ENCODE measurements around the gene POR. TPM values are rescaled to one million over a fixed set of nuclear protein-coding genes. Genes with fewer than 3 reads are reported as not detected.

Gene POR
- total RNA-seq, 1 donor from 2014 or later = 88.6 TPM

DNA sequence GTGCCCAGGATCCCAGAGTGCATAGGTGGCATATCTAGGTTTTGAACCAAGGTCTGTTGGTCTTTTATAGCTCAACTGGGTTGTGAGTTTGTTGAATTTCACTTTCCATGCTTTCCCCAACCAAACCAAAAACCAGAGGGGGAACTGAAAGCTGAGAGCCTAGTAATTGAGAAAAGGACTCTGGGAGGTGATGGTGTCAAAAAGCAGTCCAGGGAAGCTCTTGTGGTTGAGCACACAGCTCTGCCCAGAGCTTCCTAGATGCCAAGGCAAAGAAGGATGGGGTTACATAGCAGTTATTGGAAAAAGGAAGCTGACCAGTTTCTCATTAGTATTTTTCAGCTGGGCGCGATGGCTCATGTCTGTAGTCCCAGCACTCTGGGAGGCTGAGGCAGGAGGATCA, 9.9 kb downstream of the POR start:
- DNase-seq (ENCODE audit: low spot score in 2 of 2, unreplicated experiment in 2 of 2) = no peak
- no peak overlapping the region for H3K4me3 Mint-ChIP-seq
- H3K36me3 Mint-ChIP-seq = peaks cover 6% of the 10 kb centered on the region
- TF ChIP-seq, protein P1, sequence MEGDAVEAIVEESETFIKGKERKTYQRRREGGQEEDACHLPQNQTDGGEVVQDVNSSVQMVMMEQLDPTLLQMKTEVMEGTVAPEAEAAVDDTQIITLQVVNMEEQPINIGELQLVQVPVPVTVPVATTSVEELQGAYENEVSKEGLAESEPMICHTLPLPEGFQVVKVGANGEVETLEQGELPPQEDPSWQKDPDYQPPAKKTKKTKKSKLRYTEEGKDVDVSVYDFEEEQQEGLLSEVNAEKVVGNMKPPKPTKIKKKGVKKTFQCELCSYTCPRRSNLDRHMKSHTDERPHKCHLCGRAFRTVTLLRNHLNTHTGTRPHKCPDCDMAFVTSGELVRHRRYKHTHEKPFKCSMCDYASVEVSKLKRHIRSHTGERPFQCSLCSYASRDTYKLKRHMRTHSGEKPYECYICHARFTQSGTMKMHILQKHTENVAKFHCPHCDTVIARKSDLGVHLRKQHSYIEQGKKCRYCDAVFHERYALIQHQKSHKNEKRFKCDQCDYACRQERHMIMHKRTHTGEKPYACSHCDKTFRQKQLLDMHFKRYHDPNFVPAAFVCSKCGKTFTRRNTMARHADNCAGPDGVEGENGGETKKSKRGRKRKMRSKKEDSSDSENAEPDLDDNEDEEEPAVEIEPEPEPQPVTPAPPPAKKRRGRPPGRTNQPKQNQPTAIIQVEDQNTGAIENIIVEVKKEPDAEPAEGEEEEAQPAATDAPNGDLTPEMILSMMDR (IDR thresholded peaks at IDR 0.05; ENCODE audit: unreplicated experiment) = no peak
- peaks cover 9% of the 10 kb centered on the region for H3K4me1 Mint-ChIP-seq
- no peak overlapping the region for H3K27ac Mint-ChIP-seq
- no peaks in the 10 kb centered on the region for H3K9me3 Mint-ChIP-seq
- H3K27me3 Mint-ChIP-seq (ENCODE audit: low read depth) = no peaks in the 10 kb centered on the region

DNA sequence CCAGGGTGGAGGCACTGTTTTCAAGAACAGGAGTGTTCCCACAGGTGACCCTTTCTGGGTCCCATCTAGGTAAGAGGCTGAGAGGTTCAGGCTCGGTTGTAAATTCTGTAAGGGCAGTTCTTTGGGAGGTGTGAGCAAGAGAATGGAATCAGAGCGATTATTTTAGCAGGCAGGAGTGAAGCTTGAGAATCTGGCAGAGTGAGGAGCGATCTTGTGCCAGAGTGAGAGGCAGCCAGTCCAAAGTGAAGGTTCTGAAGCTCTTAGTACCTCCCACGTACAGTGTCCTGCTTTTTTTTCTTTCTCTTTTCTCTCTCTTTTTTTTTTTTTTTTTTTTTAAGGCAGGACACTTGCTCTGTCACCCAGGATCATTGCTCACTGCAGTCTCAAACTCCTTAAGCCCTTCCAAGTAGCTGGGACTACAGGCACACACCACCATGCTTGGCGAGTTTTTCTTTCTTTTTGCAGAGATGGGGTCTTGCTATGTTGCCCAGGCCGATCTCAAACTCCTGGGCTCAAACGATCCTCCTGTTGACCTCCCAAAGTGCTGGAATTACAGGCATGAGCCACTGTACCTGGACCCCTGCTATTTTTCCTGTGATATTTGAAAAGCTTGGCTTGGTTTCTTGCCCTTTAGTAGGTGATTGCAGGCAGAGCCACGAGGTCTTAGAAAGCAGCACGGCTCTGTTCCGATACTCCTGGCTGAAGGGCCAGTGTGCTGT, 10.9 kb downstream of the POR start:
- Mint-ChIP-seq H3K36me3 (peaks cover 6% of the 10 kb centered on the region), H3K27me3 (ENCODE audit: low read depth) (no peaks in the 10 kb centered on the region), H3K4me3 (no peak overlapping the region), H3K9me3 (no peaks in the 10 kb centered on the region), H3K4me1 (peaks cover 8% of the 10 kb centered on the region), H3K27ac (peak overlapping the region; percentile 59)
- TF ChIP-seq, protein P1 (IDR thresholded peaks at IDR 0.05; ENCODE audit: unreplicated experiment) = no peak
- no peak for DNase-seq (ENCODE audit: low spot score in 2 of 2, unreplicated experiment in 2 of 2)

DNA sequence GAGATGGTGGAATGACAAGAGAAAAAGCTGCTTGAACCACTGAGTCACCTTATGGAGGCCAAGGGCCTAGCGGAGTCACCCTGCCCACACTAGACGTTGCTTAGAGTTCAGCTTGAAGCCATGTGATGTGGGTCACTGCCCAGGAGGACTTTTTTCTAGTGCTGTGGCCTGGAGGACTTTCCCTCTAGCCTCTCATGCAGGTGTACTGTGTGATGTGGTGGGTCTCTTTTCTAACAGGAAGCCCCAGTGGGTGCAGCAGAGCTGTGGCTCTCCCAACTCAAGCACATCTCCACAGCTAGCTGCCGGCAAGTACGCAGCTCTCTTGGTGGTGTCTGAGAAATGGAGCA, 13.6 kb downstream of the POR start:
- no peak overlapping the region for H3K4me3 Mint-ChIP-seq
- peaks cover 4% of the 10 kb centered on the region for H3K4me1 Mint-ChIP-seq
- no peak for DNase-seq (ENCODE audit: low spot score in 2 of 2, unreplicated experiment in 2 of 2)
- H3K36me3 Mint-ChIP-seq = peaks cover 8% of the 10 kb centered on the region
- TF ChIP-seq, protein P1 (IDR thresholded peaks at IDR 0.05; ENCODE audit: unreplicated experiment) = no peak
- H3K27ac Mint-ChIP-seq = no peak overlapping the region
- H3K9me3 Mint-ChIP-seq = peaks cover 3% of the 10 kb centered on the region
- no peaks in the 10 kb centered on the region for H3K27me3 Mint-ChIP-seq (ENCODE audit: low read depth)

DNA sequence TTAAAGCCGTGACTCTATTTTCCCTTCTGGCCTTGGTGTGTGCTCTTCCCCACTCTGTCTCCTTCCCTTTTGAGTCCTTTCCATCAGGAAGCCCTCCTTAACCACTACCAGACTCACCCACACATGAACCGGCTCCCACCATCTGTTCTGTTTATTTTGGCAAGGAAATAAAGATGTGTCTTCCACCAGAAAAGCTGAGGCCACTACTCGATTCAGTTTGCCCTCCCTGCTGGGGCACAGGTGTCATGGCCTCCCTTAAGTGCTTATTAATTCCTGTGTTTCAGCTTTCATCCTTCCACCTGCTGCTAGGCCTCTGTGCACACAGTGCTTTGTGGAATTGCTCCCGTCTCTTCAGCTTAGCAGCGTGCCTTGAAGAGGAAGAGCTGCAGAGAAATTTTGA, 16.7 kb downstream of the POR start:
- peaks cover 15% of the 10 kb centered on the region for H3K36me3 Mint-ChIP-seq
- H3K27me3 Mint-ChIP-seq (ENCODE audit: low read depth) = no peaks in the 10 kb centered on the region
- TF ChIP-seq, protein P1 (IDR thresholded peaks at IDR 0.05; ENCODE audit: unreplicated experiment) = no peak
- peaks cover 10% of the 10 kb centered on the region for H3K4me1 Mint-ChIP-seq
- H3K4me3 Mint-ChIP-seq = no peak overlapping the region
- no peak for DNase-seq (ENCODE audit: low spot score in 2 of 2, unreplicated experiment in 2 of 2)
- H3K27ac Mint-ChIP-seq = peak overlapping the region; percentile 40
- peaks cover 14% of the 10 kb centered on the region for H3K9me3 Mint-ChIP-seq

DNA sequence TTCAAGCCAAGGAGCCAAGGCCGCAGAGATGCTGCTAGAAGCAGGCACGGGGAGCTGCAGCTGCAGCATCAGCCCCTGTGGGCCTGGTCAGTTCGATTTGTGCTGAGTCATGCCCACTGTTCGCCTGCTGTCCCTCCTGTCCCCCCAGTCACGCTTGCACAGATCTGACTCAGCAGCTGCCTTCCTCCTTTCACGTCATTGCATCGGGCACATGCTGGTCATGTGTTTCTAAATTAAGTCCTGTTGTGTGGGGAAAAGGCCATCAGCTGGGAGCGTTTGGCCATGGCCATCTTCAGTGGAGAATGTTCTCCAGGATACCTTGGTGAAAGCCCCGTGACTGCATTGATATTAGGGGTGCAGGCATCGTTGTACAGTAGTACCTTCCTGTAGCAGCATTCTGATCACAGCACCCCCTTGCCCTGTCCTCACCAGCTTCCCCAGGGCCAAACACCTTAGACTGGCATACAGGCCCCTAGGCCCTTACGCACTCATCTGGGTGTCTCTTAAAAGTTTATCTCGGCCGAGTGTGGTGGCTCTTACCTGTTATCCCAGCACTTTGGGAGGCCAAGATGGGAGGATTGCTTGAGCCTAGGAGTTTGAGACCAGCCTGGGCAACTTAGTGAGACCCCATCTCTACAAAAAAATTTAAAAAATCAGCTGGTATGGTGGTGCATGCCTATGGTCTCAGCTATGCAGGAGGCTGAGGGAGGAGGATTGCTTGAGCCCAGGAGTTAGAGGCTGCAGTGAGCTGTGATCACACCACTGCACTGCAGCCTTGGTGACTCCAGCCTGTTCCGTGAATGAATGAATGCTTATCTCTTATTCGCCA, 23.2 kb downstream of the POR start:
- no peak for DNase-seq (ENCODE audit: low spot score in 2 of 2, unreplicated experiment in 2 of 2)
- no peaks in the 10 kb centered on the region for H3K27me3 Mint-ChIP-seq (ENCODE audit: low read depth)
- no peak overlapping the region for H3K27ac Mint-ChIP-seq
- TF ChIP-seq, protein P1 (IDR thresholded peaks at IDR 0.05; ENCODE audit: unreplicated experiment) = no peak
- peaks cover 6% of the 10 kb centered on the region for H3K4me1 Mint-ChIP-seq
- no peak overlapping the region for H3K4me3 Mint-ChIP-seq
- H3K36me3 Mint-ChIP-seq = peaks cover 12% of the 10 kb centered on the region
- H3K9me3 Mint-ChIP-seq = peaks cover 11% of the 10 kb centered on the region

Data from mesothelial cell of epicardium (in vitro differentiated cells).